ENCODE results near the gene EFNA4. TPM values are rescaled to one million over a fixed set of nuclear protein-coding genes. Genes with fewer than 3 reads are reported as not detected.

The EFNA4 gene
- total RNA-seq, 1 experiment from 2014 or later = 45.0 TPM

DNA sequence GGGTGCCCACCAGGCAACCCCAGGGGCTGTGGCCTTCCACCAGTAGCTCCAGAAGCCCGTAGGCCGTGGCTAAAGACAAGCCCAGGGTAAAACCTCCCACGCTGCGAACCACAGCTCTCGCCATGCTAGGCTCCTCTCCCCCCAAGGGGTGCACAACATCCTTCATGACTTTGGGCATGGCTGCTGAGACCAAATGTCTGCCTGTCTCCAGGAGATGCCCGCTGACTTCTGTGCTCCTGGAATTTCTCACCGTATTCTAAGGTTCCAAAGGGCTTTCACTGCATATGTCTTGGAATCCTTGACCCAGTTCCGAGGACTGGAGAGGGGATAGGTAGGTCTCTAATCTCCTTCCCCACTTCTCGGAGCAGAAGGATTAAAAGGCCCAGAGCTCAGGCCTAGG lies 30.0 kb upstream of the EFNA4 start, which contains the start of the genes DCST1 and DCST2:
DCST1 (plus strand) TSS at position 301 of the 400 bp plus-strand sequence. CDS start 213 bp downstream, outside the sequence.
DCST2 (minus strand) TSS at position 258 of the 400 bp plus-strand sequence; CDS start at position 178, 80 bp downstream.
- DNase-seq (ENCODE audit: low spot score) = no peak

DNA sequence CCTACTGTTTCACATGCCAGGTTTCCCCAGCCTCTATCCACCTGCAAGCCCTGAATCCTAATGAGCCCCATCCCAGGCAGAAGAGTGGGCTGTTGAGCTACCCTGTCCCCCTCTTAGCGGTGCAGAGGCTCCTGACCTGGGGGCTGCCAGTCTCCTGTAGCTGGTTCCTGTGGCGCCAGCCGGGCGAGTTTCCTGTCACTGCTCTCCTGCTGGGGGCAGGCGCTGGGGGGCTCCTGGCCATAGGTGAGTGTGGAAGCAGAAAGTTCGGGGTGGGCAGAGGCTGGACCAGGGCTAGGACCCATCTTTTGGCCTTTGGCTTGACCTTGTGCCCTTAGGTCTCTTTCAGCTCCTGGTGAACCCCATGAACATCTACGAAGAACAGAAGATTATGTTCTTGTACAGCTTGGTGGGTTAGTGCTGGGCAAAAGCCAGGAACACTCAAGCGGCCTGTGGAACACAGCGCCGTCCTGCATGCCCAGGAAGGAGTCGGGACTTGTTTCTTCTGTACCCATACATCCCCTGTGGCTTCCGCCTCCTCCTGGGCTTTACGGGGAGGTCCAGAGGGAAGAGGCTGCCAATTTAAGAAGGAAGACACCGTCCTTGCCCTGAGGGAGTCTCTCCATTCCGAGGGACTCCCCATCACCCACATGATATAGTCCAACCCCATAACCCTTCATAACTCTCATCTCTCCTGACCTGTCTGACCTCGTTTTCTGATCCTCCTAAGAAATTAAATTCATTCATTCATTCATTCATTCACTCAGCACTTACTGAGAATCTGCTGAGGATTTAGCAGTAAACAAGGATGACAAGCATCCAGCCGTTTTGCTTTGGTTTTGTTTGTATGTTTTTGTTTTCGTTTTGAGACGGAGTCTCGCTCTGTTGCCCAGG lies 29.0 kb upstream of the EFNA4 start:
- DNase-seq (ENCODE audit: low spot score) = no peak

GRCh38 chr1:155035936-155036335 lies 27.6 kb upstream of the EFNA4 start:
- no peak for DNase-seq (ENCODE audit: low spot score)

GRCh38 chr1:155037043-155037442 lies 26.5 kb upstream of the EFNA4 start:
- no peak for DNase-seq (ENCODE audit: low spot score)

DNA sequence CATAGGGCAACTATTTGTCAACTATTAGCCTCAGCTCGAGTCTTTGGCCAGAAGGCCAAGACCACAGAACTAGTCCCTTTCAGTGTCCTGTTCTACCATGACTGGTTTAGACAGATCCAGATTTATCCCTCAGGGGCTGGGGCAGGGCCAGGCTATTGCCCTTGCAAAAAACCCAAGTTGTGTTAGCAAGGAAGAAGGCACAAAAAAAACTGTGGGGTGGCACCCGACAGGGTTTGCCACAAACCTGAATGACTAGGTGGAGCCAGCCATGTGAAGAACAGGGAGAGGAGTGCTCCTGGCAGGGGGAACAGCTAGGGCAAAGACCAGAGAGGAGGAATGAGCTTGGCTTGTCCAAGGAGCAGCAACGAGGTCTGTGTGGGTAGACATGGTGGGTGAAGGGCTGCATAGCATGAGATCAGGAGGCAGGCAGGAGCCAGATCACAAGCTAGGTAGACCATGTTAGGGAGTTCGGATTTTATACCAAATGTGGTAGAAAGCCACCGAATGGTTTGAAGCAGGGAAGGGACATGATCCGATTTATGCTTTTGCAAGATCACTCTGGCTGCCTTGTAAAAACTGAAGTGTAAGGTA lies 25.6 kb upstream of the EFNA4 start:
- DNase-seq (ENCODE audit: low spot score) = no peak

- peak; percentile 67 for DNase-seq (ENCODE audit: low spot score)
Measured at GRCh38 chr1:155038602-155039307, 24.8 kb upstream of the EFNA4 start.

- DNase-seq (ENCODE audit: low spot score) = no peak
Measured at GRCh38 chr1:155039308-155039669, 24.3 kb upstream of the EFNA4 start.

GRCh38 chr1:155040358-155041093 lies 23.0 kb upstream of the EFNA4 start:
- no peak for DNase-seq (ENCODE audit: low spot score)

GRCh38 chr1:155042789-155043188 lies 20.8 kb upstream of the EFNA4 start:
- no peak for DNase-seq (ENCODE audit: low spot score)

DNA sequence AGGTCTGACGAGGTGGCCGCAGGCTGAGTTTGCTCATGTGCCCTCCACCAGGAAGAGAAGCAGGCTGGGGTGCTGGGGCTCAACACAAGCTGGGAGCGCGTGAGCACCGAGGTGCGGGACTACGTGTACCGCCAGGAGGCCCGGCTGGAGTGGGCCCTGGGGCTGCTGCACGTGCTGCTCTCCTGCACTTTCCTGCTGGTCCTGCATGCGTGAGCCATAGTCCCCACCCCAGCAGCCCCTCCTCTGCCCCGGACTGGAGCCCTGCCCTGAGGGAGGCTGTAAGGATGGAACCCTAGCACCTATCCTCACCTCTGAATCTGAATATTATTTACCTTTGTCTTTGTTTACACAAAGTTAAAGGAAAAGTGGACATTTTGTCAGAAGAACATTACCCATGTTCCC lies 20.2 kb upstream of the EFNA4 start:
- DNase-seq (ENCODE audit: low spot score) = no peak

DNA sequence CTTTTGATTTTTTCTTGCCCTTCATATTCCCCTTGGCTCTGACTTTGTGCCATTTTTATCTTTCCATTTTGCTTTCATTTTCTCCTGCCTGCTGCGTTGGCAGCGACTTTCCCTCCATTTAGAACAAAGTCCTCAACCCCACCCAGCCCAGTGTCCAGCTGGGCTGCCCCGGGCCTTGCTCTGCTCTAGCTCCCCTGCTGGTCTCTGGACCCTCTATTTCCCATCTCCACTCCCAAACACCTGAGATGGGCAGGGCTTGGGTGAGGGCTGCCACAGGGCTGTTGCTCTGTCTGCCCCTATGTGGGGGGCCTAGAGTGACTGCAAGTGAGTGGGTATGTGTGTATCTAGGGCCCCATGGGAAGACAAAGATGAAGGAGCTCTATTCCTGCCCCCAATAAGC lies 19.7 kb upstream of the EFNA4 start:
- DNase-seq (ENCODE audit: low spot score) = no peak

GRCh38 chr1:155044365-155044764 lies 19.2 kb upstream of the EFNA4 start:
- DNase-seq (ENCODE audit: low spot score) = no peak

- DNase-seq (ENCODE audit: low spot score) = peak; percentile 82
Measured at GRCh38 chr1:155044812-155045657, 18.5 kb upstream of the EFNA4 start.

- no peak for DNase-seq (ENCODE audit: low spot score)
Measured at GRCh38 chr1:155048449-155049334, 14.8 kb upstream of the EFNA4 start.

DNA sequence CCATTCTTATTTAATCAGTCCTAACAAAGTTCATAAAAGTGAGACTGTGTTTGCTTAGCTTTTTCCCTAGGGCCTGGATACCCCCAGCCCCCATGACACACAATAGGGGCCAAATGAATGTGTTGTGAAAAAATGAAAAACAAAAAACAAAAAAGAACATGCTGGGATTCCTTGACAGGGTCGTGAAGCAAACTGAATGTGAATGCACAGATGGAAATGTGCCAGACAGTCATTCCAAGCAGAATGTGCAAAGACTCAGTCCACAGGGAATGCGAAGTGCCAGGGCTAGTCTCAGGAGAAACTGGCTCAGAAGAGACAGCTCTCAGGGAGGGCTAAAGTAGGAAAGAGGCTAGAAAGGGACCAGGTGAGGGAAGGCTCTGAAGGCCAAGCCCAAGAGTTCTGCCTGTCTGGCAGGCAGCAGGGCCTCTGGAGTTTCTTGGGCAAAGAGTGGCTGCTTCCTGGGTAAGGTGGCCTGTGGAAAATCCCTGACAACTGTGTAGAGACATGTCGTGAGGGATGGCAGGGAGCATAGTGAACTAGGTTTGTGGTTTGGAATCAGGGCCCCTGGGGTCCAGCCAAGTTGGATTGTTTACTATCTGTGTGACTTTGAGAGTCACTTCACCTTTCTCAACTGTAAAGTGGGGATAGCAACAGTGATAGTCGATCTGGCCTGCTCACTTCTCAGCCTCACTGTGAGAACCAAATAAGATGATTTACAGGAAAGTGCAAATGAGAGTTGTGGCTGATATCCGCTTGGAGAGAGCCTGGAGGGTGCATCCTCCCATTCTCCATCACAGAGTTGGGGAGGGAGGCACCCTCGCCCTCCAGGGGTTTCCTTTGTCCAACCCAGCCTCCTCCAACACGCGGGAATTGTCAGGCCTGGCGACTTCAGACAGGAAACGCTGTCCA lies 13.6 kb upstream of the EFNA4 start:
- no peak for DNase-seq (ENCODE audit: low spot score)

- DNase-seq (ENCODE audit: low spot score) = peak; percentile 92
Measured at GRCh38 chr1:155050560-155051341, 12.8 kb upstream of the EFNA4 start, which contains the start of gene ADAM15. TSS of gene ADAM15 (plus strand) at chr1:155051316. CDS start at chr1:155051387, 71 bp downstream.

DNA sequence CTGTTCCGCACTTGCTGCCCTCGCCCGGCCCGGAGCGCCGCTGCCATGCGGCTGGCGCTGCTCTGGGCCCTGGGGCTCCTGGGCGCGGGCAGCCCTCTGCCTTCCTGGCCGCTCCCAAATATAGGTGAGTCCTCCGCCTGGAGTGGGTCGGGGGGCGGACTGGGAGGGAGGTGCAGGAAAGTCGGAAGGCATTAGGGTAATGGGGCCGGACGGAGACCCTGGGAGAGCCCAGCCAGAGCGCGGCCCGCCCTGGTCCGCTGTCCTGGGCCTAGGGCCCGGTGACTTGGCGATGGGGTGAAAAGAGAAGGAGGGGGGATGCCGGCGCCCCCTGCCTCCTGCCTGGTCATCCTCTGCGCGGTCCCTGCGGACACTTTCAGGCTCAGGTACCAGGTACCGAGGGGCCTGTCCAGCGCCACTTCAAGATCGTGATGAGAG lies 12.2 kb upstream of the EFNA4 start:
- no peak for DNase-seq (ENCODE audit: low spot score)

All from HT-29 (cell line).